Liver (tissue), 3 donors: ENCODE measurements around the gene TLE1.
A peak's percentile ranks its signal among the peaks of the same experiment; 100 is the strongest.

Source experiments
- EGR1 ChIP-seq, 2 donors: IDR thresholded peaks; 2 replicates each; pipeline ENCODE4 v1.6.1; 2016 to 2018; ENCODE audit warnings: antibody characterized with exemption in 2 of 2, low read depth in 2 of 2
- FOXA2 ChIP-seq: IDR thresholded peaks from 2 replicates; pipeline ENCODE4 v1.6.1; 2016; ENCODE audit warnings: antibody characterized with exemption
- GABPA ChIP-seq, 2 donors: IDR thresholded peaks in 1 of 2; conservative IDR thresholded peaks in 1 of 2; 2 replicates each; pipeline ENCODE4 v1.6.1; 2016; ENCODE audit warnings: antibody characterized with exemption in 2 of 2, mild to moderate bottlenecking in 1 of 2, moderate library complexity in 1 of 2
- JUND ChIP-seq, 2 donors: IDR thresholded peaks; 2 replicates each; pipeline ENCODE4 v1.6.1; 2016; ENCODE audit warnings: antibody characterized with exemption in 2 of 2
- RAD21 ChIP-seq, 2 donors: IDR thresholded peaks; 2 replicates each; pipeline ENCODE4 v1.6.1; 2016; ENCODE audit warnings: antibody characterized with exemption in 2 of 2, mild to moderate bottlenecking in 2 of 2
- TAF1 ChIP-seq: conservative IDR thresholded peaks from 2 replicates; pipeline ENCODE4 v1.6.1; 2016; ENCODE audit warnings: antibody characterized with exemption, mild to moderate bottlenecking
- TF ChIP-seq, protein P1 (sequence below): fragments of 150-350 bp; IDR thresholded peaks from 2 replicates; pipeline ENCODE4 v1.5.1; 2017; ENCODE audit warnings: improper control_type of control experiment, low read depth, low read length; ENCODE audit not compliant: missing input control
- TF ChIP-seq, protein P2 (sequence below): IDR thresholded peaks from 2 replicates; pipeline ENCODE4 v1.6.1; 2016; ENCODE audit warnings: antibody characterized with exemption, mild to moderate bottlenecking
- TF ChIP-seq, protein P3 (sequence below): IDR thresholded peaks from 2 replicates; pipeline ENCODE4 v1.6.1; 2016; ENCODE audit warnings: antibody characterized with exemption
- TF ChIP-seq, protein P4 (sequence below): IDR thresholded peaks from 2 replicates; pipeline ENCODE4 v1.6.1; 2016; ENCODE audit warnings: antibody characterized with exemption
- donor health status: healthy.
- donor health status: healthy.

DNA sequence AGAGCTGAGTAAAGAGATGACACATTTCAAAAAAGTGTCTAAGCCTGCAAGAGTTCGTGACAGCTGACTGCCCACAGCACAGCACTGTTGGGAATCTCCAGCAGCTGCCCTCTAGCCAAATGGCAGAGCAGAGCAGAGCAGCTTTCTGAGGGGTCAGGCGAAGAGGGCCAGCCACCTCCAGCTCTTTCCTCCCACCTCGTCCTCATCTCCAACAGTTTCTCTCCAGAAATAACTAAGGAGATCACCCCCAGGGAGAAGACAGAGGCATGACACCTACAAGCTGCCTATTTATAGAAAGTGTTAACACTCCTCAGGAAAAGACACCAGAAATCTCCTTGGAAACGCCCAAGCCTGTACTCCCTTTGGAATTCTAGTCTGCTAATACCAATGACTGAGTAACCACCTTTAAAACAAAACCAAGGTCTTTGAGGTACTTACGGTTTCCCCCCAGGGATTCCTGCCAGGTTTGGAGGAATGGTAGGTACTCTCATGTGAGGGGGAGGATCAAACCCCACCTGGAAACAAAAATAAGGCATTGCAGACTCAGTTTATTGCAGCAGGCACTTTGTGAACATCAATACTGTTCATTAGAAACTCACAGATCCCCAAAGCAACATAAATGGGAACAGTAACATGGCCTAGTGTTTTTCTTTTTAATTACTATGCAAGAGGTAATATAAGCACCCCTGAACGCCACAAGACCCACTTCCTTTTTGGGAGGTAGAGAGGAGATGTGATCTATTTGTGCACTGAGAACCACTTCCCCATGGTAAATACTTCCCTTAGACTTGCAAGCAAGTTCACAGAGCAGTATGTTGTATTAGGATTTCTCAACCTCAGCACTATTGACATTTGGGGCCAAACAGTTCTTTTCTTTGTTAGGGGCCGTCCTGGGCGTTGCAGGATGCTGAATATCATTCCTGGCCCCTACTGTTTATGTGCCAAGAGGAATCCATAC, 79.3 kb downstream of the TLE1 start:
- TF ChIP-seq, protein P1, sequence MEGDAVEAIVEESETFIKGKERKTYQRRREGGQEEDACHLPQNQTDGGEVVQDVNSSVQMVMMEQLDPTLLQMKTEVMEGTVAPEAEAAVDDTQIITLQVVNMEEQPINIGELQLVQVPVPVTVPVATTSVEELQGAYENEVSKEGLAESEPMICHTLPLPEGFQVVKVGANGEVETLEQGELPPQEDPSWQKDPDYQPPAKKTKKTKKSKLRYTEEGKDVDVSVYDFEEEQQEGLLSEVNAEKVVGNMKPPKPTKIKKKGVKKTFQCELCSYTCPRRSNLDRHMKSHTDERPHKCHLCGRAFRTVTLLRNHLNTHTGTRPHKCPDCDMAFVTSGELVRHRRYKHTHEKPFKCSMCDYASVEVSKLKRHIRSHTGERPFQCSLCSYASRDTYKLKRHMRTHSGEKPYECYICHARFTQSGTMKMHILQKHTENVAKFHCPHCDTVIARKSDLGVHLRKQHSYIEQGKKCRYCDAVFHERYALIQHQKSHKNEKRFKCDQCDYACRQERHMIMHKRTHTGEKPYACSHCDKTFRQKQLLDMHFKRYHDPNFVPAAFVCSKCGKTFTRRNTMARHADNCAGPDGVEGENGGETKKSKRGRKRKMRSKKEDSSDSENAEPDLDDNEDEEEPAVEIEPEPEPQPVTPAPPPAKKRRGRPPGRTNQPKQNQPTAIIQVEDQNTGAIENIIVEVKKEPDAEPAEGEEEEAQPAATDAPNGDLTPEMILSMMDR = no peak
- TF ChIP-seq, protein P2, sequence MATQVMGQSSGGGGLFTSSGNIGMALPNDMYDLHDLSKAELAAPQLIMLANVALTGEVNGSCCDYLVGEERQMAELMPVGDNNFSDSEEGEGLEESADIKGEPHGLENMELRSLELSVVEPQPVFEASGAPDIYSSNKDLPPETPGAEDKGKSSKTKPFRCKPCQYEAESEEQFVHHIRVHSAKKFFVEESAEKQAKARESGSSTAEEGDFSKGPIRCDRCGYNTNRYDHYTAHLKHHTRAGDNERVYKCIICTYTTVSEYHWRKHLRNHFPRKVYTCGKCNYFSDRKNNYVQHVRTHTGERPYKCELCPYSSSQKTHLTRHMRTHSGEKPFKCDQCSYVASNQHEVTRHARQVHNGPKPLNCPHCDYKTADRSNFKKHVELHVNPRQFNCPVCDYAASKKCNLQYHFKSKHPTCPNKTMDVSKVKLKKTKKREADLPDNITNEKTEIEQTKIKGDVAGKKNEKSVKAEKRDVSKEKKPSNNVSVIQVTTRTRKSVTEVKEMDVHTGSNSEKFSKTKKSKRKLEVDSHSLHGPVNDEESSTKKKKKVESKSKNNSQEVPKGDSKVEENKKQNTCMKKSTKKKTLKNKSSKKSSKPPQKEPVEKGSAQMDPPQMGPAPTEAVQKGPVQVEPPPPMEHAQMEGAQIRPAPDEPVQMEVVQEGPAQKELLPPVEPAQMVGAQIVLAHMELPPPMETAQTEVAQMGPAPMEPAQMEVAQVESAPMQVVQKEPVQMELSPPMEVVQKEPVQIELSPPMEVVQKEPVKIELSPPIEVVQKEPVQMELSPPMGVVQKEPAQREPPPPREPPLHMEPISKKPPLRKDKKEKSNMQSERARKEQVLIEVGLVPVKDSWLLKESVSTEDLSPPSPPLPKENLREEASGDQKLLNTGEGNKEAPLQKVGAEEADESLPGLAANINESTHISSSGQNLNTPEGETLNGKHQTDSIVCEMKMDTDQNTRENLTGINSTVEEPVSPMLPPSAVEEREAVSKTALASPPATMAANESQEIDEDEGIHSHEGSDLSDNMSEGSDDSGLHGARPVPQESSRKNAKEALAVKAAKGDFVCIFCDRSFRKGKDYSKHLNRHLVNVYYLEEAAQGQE = no peak
- TF ChIP-seq JUND (IDR thresholded peaks at IDR 0.05) (no peak), GABPA (IDR thresholded peaks at IDR 0.05 in 1 of 2, conservative IDR thresholded peaks at IDR 0.05 in 1 of 2) (no peak), FOXA2 (peak; percentile 19), EGR1 (IDR thresholded peaks at IDR 0.05; ENCODE audit: low read depth in 2 of 2) (no peak), TAF1 (no peak), RAD21 (IDR thresholded peaks at IDR 0.05) (no peak)
- TF ChIP-seq, protein P3, sequence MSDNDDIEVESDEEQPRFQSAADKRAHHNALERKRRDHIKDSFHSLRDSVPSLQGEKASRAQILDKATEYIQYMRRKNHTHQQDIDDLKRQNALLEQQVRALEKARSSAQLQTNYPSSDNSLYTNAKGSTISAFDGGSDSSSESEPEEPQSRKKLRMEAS = no peak
- TF ChIP-seq, protein P4, sequence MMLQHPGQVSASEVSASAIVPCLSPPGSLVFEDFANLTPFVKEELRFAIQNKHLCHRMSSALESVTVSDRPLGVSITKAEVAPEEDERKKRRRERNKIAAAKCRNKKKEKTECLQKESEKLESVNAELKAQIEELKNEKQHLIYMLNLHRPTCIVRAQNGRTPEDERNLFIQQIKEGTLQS = no peak
